ENCODE data around the gene OPN1LW.
A peak's percentile ranks its signal among the peaks of the same experiment; 100 is the strongest.
"Not testable (repeated sequence)": the region's sequence is repeated elsewhere in the genome, so short reads cannot be mapped to it uniquely, and the experiment has no call there.

OPN1LW gene

DNA sequence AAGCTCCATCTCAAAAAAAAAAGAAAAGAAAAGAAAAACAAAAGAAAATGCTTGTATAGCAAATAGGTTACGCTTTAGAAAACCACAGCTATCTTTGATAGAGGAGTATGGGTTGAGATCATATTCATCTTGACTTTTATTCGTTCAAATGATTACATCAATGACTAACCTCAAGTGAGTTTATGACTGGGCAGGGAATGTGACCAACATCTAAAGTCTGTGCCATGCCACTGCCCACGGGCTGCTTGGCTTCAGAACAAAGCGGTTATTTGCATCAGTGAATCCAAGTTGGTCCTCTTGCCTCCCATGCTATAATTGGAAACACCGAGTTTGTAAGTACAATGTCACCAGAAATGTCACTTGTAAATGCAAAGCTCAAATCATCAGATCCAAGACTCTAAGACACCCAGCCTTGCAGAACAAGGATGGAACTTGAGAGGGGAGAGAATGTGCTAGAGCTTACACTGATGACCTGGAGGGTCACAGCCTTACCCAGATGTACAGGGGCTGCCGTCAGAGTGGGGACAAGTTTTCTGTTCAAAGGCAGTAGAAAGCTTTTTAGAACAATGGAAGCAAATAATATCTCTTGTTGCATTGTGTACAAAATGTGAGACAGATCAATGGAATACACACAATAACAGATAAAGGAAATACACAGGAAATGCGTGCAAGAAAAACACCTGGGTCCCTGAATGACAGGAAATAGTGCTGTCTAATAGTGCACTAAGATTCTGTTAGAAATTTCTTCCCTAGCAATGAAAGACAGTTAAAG, 8.4 kb upstream of the OPN1LW start:
- DNase-seq (ENCODE audit: low spot score): no peak

DNA sequence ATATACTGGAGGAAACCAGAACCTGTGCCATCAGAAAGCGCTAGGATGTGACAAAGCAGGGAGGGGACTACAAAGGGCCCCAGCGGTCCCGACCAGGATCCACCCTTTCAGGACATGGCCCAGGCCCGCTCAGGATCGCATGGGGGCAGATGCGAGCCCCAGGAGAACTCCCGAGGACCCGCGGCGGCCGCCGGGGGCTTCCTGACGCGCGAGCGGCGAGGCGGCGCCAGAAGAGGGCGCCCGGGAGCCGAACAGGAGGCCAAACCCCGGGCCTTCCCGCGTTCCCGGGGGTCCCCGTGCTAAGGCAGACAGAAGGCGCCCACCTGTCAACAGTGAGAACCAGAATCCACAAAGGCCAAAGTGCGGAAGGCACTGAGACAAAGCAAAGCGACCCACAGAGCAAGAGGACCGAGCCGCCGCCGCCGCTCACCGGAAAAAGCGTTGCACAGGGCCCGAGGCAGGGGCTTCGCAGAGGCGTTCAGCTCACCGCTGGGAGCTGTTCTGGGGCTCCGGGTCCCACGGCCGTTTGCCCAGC, 7.3 kb upstream of the OPN1LW start:
- DNase-seq (ENCODE audit: low spot score): peak; percentile 81

DNA sequence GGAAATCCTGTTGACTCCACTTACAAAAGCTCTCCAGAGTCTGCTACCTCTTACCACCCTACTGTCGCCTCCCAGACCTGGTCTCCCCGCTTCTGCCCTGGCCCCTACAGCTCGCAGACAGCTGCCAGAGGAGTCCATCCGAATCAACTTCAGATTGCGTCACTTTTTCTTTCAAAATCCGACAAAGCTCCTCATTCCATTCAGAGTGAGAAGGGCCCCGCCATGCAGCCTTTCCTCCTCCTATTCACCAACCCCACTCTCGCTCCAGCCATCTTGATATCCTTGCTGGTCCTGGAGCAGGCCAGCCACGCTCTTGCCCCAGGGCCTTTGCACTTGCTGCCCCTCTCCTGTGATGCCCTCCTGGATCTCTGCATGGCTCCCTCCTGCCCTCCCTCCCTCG, 5.2 kb upstream of the OPN1LW start:
- DNase-seq (ENCODE audit: low spot score): no peak

DNA sequence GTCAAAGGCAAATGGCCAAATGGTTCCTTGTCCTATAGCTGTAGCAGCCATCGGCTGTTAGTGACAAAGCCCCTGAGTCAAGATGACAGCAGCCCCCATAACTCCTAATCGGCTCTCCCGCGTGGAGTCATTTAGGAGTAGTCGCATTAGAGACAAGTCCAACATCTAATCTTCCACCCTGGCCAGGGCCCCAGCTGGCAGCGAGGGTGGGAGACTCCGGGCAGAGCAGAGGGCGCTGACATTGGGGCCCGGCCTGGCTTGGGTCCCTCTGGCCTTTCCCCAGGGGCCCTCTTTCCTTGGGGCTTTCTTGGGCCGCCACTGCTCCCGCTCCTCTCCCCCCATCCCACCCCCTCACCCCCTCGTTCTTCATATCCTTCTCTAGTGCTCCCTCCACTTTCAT, 3.8 kb upstream of the OPN1LW start:
- no peak for DNase-seq (ENCODE audit: low spot score)

DNA sequence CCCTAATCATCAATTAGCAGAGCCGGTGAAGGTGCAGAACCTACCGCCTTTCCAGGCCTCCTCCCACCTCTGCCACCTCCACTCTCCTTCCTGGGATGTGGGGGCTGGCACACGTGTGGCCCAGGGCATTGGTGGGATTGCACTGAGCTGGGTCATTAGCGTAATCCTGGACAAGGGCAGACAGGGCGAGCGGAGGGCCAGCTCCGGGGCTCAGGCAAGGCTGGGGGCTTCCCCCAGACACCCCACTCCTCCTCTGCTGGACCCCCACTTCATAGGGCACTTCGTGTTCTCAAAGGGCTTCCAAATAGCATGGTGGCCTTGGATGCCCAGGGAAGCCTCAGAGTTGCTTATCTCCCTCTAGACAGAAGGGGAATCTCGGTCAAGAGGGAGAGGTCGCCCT, 3.3 kb upstream of the OPN1LW start:
- DNase-seq (ENCODE audit: low spot score): no peak

DNA sequence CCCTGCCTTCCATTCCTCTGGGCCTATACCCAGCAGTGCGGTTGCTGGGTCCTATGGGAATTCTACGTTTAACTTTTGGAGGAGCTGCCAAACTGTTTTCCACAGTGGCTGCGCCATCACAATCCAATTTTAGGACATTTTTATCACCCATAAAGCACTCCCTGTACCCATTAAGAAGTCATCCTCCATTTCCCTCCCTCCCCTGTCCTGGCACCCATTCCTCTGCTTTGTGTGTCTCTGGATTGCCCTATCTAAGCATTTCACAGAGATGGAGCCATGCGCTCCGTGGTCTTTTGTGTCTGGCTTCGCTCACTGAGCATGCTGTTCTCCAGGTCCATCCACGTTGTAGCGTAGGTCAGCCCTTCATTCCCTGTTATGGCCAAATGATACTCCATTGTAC, 1.7 kb upstream of the OPN1LW start:
- no peak for DNase-seq (ENCODE audit: low spot score)

DNA sequence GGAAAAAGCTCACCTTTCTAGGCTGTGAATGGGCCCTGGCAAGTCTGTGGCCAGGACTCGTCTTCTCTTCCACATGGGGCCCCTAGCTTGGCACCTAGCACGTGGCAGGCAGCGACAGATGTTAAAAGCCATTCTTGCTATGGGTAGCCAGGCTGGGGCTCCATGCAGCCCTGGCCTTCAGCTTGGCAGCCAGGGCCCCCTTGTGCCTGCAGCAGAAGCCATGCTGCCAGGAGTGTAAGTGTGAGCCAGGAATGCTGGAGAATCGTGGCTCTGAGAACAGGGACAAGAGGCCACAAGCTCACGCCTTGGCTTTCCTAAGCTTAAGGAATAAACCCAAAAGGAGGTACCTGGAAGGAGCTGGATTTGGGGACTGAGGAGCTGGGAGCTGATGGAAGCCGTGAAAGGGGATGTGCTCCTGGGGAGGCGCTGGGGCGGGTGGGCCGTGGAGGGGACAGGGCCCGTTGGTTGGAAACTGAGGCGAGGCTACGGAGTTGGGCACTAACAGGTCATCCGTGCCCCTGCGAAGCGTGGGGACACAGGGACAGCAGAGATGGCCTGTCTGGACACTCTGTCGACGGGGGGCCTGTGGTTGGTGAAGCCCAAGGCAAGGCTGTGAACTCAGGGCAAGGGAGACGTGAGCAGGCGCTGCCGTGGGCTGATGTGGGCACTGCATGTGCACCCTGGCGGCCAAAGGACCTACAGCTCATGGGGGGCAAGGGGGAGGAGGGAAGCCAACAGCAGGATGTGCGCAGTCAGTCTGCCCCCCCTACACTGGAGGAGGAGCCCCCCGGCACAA, 895 bp upstream of the OPN1LW start:
- DNase-seq (ENCODE audit: low spot score): no peak

DNA sequence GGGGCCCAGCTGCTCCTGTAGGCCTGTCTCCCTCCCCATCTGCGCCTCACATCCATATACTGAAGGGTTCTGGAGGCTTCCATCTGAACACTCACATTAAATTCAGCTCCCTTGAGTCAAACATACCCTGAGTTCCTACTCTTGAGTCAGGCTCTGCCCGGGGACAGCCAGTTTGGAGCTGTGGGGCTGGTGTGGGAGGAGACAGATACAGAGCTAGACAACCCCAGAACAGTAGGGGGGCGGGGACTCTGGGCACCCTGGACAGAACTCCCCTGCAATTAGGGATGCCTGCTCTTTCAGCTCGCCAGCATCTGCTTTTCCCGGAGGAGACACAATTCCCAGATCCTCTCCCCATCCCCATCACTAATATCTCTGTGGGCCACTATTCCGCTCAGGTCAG, 7.0 kb downstream of the OPN1LW start:
- DNase-seq (ENCODE audit: low spot score): not testable (repeated sequence)

DNA sequence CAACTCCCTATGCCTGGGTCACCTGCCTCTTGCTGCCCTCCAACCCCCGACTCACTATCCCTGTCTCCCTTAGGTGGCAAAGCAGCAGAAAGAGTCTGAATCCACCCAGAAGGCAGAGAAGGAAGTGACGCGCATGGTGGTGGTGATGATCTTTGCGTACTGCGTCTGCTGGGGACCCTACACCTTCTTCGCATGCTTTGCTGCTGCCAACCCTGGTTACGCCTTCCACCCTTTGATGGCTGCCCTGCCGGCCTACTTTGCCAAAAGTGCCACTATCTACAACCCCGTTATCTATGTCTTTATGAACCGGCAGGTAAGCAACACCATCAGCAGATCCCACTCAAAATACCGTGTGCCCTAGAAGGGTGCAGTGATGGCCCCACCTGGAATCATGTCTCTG, 12.2 kb downstream of the OPN1LW start:
- not testable (repeated sequence) for DNase-seq (ENCODE audit: low spot score)

DNA sequence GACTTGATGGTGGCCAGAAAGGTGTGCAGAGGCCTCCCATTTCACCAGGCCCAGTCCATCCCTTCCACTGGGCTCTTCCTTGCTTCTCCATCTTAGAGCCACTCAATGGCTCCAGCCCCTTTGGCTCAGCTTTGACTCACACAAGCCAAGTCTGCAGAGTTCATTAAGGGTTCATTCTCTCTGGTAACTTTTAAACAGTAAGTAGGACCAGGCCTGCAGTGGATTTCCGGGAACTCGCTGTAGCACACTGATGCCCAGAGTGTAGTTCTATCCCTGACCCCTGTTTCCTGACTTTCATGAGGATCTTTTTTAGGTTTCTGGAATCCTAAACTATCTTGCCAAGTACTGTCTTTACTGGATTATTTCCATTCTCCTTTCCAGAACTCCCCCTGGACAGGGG, 13.2 kb downstream of the OPN1LW start:
- DNase-seq (ENCODE audit: low spot score): not testable (repeated sequence)

DNA sequence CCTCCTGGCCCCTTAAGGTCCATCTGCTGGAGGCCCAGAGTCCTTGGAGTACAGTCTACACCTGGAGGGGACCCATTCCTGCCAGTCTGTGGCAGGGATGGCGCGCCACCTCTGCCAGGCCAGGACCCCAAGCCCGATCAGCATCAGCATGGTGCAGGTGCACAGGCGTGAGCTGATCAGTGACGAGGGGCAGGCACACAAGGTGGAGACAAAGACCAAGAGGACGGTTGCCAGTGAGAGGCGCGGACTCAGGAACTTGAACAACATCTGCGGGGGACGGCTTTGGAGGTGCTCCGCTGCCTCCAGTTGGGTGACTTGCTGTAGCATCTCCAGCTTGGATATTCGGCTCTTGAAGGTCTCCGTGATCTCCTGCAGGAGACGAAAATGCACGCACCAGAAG, 15.3 kb downstream of the OPN1LW start:
- not testable (repeated sequence) for DNase-seq (ENCODE audit: low spot score)

DNA sequence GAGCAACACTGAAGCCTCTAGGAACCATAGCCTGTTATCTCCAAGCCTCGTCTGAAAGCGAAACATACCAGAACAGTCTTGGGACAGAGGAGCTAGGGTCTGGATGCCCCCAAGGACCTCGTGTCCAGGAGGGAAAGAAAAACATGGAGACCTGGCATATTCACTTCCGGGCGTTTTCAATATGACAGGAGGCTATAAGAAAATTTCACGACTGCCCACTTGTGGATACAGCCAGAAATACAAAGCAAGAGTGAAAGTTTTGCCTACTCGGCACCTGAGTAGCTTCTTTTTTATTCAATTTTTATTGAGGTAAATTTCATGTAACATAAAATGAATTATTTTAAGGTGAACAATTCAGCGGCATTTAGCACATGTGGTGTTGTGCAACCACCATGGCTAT, 20.9 kb downstream of the OPN1LW start:
- DNase-seq (ENCODE audit: low spot score): not testable (repeated sequence)

DNA sequence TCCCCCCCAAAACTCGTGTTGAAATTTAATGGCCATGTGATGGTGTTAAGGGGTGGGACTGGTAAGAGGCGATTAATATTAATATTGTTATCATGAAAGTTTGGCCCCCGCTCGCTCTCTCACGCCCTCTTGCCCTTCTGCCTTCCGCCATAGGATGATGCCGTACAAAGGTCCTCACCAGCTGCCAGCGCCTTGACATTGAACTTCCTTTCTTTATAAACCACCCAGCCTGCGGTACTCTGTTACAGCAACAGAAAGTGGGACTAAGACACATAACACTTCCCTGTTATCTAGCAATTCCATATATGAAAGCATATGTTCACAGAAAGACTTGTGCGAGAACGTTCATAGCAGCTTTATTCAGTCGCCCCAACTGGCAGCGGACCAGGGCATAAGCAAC, 24.3 kb downstream of the OPN1LW start:
- DNase-seq (ENCODE audit: low spot score): not testable (repeated sequence)

DNA sequence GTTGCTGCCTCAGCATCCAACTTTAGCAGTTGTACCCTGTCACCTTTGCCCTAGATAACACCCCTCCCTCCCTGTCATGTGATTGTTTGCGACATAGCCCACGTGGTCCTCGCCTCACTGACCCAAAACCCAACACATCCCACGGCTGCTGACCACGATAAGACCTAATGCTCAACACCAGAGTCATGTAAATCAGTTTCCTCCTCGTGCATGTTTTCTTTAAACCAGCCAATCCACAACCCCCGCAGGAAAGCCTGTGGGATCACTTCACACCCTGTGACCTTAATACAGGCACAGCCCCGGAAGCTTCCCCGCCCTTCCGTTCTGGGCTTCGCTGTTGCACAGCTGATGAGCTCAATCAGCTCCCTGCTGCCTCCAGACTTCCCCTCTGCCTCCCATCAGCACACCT, 28.5 kb downstream of the OPN1LW start:
- not testable (repeated sequence) for DNase-seq (ENCODE audit: low spot score)

DNA sequence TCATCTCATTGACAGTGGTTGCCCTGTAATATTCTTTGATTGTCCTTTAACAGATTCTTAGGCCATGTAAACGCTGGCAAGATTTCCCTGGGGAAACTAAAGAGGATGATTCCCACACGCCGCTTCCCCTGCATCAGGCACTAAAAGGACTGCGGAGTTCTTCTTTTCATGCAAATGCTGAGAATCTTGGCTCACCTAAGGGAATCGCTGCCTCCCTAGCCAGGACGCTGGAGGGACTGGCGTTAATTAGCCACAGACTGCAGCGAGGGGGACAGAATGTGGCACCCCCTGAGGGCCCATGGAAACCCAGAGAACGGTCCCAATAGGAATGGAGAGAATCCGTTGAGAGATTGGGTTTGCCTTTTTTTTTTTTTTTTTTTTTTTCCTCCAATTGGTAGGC, 30.3 kb downstream of the OPN1LW start:
- DNase-seq (ENCODE audit: low spot score): not testable (repeated sequence)

DNA sequence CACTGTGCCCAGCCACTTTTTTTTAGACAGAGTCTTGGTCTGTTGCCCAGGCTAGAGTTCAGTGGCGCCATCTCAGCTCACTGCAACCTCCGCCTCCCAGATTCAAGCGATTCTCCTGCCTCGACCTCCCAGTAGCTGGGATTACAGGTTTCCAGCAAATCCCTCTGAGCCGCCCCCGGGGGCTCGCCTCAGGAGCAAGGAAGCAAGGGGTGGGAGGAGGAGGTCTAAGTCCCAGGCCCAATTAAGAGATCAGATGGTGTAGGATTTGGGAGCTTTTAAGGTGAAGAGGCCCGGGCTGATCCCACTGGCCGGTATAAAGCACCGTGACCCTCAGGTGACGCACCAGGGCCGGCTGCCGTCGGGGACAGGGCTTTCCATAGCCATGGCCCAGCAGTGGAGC, 38.3 kb downstream of the OPN1LW start, which contains the start of gene OPN1MW:
Gene OPN1MW, plus strand, starts transcription at position 301 of the 400 bp plus-strand sequence. Its CDS starts 82 bp downstream, at position 383.
- DNase-seq (ENCODE audit: low spot score): not testable (repeated sequence)

DNA sequence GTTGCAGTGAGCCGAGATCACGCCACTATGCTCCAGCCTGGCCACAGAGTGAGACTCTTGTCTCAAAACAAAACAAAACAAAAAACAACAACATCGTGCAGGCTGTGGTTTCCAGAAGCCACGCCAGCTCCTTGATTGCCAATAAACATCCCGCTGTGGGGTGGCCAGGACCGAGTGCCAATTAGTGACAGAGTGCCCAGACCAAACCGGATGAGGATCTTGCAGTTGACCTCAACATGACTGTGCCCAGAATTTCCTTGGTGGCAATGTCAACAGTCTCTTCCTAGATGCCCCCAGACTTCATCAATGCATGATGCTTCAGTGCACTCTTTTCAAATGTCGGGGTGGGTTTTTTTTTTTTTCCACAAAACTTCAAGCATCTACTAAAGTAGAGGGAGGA, 39.8 kb downstream of the OPN1LW start:
- DNase-seq (ENCODE audit: low spot score): not testable (repeated sequence)

DNA sequence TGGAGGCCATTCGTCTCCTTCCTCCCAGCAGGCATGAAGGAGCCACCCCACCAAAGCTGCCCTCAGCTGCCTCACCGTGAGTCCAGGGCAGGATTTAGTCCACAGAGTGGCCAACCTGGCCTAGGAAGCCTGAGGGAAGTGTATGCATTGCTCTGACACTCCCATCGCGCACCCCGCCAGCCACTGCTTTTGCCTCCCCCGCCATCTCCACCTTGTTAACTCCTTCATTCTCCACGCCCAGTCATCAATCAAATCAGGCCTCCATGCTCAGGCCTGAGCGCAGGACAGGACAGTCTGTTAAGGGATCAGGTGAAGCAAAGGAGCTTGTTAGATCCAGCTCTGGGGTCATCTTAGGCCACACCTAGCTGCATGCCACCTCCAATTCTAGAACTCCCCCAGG, 48.8 kb downstream of the OPN1LW start:
- not testable (repeated sequence) for DNase-seq (ENCODE audit: low spot score)

DNA sequence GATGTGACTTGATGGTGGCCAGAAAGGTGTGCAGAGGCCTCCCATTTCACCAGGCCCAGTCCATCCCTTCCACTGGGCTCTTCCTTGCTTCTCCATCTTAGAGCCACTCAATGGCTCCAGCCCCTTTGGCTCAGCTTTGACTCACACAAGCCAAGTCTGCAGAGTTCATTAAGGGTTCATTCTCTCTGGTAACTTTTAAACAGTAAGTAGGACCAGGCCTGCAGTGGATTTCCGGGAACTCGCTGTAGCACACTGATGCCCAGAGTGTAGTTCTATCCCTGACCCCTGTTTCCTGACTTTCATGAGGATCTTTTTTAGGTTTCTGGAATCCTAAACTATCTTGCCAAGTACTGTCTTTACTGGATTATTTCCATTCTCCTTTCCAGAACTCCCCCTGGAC, 50.3 kb downstream of the OPN1LW start:
- DNase-seq (ENCODE audit: low spot score): not testable (repeated sequence)

DNA sequence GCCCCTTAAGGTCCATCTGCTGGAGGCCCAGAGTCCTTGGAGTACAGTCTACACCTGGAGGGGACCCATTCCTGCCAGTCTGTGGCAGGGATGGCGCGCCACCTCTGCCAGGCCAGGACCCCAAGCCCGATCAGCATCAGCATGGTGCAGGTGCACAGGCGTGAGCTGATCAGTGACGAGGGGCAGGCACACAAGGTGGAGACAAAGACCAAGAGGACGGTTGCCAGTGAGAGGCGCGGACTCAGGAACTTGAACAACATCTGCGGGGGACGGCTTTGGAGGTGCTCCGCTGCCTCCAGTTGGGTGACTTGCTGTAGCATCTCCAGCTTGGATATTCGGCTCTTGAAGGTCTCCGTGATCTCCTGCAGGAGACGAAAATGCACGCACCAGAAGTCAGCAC, 52.4 kb downstream of the OPN1LW start:
- DNase-seq (ENCODE audit: low spot score): not testable (repeated sequence)

Measured in ecto neural progenitor cell (in vitro differentiated cells).